Effector memory CD4-positive, alpha-beta T cell (primary cell): Measurements from ENCODE around the gene DDA1.

Source experiments
- DNase-seq, 3 donors: peaks; one replicate each; pipeline ENCODE4 v3.0.0-alpha.2; 2020
- H3K27ac ChIP-seq: 2 replicates; pipeline ENCODE4 v1.7.0; 2013; ENCODE audit warnings: mild to moderate bottlenecking, low read length, moderate library complexity; ENCODE audit not compliant: insufficient read depth, poor library complexity, severe bottlenecking
- H3K27me3 ChIP-seq: replicated peaks from 2 replicates; pipeline ENCODE4 v1.7.0; 2013; ENCODE audit warnings: mild to moderate bottlenecking, low read length; ENCODE audit not compliant: insufficient read depth, control insufficient read depth, poor library complexity, severe bottlenecking
- H3K36me3 ChIP-seq: 2 replicates; pipeline ENCODE4 v1.7.0; 2013; ENCODE audit warnings: mild to moderate bottlenecking, low read length, moderate library complexity; ENCODE audit not compliant: control insufficient read depth, insufficient read depth
- H3K4me1 ChIP-seq: 2 replicates; pipeline ENCODE4 v1.7.0; 2013; ENCODE audit warnings: low read length, mild to moderate bottlenecking; ENCODE audit not compliant: control insufficient read depth, insufficient read depth, poor library complexity, severe bottlenecking
- H3K4me3 ChIP-seq: 2 replicates; pipeline ENCODE4 v1.7.0; 2013; ENCODE audit warnings: low read length, low read depth, mild to moderate bottlenecking; ENCODE audit not compliant: insufficient read depth, poor library complexity, severe bottlenecking
- H3K9me3 ChIP-seq: 2 replicates; pipeline ENCODE4 v1.7.0; 2013; ENCODE audit warnings: mild to moderate bottlenecking, low read length, moderate library complexity; ENCODE audit not compliant: control insufficient read depth

The DDA1 gene

DNA sequence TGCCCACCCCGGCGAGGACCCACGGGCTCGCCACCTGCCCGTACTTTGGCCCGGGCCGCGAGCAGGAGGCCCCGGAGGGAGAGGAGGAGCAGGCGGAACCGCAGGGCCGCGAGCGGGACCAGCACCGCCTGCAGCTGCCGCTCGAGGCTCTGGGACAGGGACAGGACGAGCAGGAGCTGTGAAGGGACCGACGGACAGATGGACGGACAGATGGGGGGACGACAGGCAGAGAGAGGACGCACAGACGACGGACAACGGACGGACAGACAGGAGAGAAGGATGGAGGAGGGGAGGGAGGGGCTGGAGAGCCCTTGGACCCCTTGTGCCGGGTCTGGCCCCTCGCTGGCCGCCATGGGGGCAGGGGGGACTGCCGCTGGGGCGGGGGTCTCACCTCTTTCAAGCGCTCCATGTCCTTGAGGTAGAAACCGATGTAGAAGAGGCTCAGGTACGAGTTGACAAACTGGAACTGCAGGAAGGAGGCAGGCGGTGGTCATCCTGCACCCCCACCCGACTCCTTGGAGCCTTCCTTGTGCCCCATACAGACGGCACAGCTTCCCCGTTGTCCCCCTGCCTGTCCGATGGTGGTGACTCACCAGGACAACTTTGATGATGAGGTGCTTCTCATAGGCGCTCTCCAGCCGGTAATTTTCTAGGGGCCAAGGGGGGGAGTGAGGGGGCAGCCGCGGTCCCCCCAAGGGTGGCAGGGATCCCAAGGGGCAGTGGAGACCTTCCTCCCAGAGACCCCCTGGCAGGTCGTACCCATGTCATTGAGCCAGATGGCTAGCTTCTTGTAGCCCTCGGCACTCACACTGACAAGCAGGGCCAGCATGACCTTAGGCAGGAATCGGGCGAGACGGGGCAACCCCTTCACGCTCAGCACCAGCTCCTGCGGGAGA lies 20.3 kb downstream of the DDA1 start:
- Histone ChIP-seq H3K27me3 (no peaks in the 10 kb centered on the region), H3K27ac (no peak overlapping the region), H3K36me3 (no peaks in the 10 kb centered on the region), H3K9me3 (no peaks in the 10 kb centered on the region), H3K4me1 (peaks cover 21% of the 10 kb centered on the region), H3K4me3 (peak overlapping the region; percentile 46)
- no peak for DNase-seq

DNA sequence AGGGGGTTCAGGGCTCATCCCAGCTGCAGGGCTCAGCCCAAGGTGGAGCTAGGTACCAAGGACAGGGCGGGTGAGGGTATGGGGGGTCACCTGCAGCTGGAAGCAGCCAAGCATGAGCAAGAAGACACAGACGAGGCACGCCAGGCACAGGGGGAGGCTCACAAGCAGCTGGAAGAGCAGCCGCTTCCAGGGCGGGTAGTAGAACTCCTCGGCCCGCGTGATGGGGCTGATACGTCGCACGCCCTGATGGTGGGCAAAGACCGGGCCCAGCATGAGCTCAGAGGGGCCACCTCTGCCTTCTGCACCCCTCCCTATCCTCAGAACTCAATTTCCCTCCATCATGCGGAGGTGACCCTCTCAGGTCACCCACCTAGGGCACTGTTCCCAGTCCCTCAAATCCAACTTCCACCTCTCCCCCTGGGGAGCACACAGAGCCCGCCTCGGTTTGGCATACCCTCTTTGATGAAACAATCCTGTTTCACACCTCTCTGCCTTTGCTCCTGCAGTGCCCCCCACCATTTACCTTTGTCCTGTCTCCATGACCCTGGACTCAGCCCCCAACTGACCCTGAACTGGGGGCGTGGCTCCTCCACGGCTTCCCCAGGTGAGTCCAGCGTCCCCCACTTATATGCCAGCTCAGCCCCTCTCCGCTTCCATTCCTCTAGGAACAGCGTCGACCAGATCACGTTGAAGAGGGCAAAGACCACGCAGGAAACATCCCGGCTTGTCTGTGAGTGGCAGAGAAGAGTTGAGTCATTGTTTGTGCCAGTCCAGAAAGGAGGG lies 21.1 kb downstream of the DDA1 start:
- Histone ChIP-seq H3K27me3 (no peaks in the 10 kb centered on the region), H3K4me1 (peaks cover 29% of the 10 kb centered on the region), H3K4me3 (no peak overlapping the region), H3K27ac (no peak overlapping the region), H3K36me3 (no peaks in the 10 kb centered on the region), H3K9me3 (no peaks in the 10 kb centered on the region)
- DNase-seq, result no peak

DNA sequence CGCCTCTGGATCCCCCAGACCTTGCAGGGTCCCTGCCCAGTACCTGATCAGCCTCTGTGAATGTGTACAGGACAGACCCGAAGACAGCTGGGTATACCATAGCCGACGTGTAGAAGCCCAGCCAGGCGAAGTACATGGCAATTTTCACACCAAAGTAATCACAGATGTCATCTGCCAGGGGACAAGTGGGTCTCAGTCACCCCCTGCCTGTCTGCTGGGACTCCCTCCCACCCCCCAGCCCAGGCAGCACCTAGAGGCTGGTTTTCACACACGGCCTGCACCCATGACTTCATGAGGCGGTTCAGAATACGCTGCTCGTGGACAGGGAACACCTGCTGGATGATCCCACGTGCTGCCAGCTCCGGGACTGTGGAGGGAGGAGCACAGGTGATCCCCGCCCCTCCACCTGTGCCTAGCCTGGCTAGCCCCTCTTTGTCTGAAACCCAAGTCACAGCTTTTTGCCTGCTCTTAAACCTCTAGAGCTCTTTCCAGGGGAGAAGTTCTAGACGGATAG lies 21.7 kb downstream of the DDA1 start:
- Histone ChIP-seq H3K27ac (no peak overlapping the region), H3K36me3 (no peaks in the 10 kb centered on the region), H3K27me3 (no peaks in the 10 kb centered on the region), H3K9me3 (no peaks in the 10 kb centered on the region), H3K4me3 (no peak overlapping the region), H3K4me1 (peaks cover 30% of the 10 kb centered on the region)
- DNase-seq, result no peak

DNA sequence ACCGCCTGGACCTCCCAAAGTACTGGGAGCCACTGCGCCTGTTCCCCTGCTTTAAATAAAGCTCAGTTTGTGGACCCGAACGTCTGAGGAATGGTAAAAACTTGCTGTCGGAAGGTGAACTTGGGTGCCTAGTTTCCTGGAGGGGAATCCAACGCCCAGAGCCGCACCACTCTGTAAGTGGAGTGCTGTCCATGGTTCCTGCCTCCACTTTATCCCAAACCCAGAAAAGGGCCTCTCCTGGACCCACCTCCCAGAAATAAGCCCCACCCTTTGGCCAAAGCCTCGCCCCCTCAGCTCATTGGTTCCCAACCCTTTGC lies 23.0 kb downstream of the DDA1 start:
- Histone ChIP-seq H3K27me3 (no peaks in the 10 kb centered on the region), H3K4me1 (peaks cover 37% of the 10 kb centered on the region), H3K27ac (no peak overlapping the region), H3K4me3 (no peak overlapping the region), H3K36me3 (no peaks in the 10 kb centered on the region), H3K9me3 (no peaks in the 10 kb centered on the region)
- DNase-seq, result no peak

DNA sequence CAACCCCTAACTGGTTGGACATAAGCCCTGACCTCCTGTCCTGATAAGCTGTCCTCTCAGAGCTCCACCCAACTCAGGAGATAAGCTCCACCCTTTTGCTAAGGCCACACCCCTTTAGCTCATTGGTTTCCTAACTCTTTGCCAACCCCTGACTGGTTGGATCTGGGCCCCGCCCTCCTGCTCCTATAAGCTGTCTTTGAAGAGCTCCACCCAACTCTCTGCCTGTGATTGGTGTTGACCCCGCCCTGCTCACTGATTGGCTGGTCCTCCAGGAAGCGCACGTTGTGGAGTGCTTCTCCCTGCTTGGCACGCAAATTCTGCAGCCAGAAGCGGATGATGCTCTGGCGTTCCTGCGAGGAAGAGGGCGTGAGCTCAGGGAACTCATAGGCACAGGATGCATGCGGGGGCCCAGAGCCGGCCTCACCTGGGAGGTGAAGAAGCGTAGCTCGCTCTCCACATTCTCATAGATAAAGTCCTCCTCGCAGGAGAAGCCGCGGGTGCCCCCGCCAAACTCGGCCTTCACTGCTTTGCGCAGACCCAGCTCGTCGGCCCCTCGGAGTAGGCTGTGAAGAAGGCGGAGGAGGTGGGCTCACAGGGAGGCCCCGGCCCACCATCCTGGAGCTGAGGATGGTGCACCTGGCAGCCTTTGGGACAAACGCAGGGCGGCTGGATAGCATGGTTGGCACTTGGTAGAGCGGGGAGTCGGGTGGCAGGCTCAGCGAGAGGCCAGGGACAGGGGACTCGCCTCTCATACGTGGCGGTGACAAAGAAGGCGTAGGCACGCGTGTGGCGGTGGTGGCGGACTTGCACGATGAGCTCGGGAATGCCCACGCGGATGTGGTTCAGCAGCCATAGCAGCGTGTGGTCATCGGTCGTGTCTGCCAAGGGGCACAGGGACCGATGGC lies 23.6 kb downstream of the DDA1 start:
- no peak for DNase-seq
- Histone ChIP-seq H3K4me3 (no peak overlapping the region), H3K36me3 (no peaks in the 10 kb centered on the region), H3K27ac (no peak overlapping the region), H3K4me1 (peaks cover 37% of the 10 kb centered on the region), H3K9me3 (no peaks in the 10 kb centered on the region), H3K27me3 (no peaks in the 10 kb centered on the region)

DNA sequence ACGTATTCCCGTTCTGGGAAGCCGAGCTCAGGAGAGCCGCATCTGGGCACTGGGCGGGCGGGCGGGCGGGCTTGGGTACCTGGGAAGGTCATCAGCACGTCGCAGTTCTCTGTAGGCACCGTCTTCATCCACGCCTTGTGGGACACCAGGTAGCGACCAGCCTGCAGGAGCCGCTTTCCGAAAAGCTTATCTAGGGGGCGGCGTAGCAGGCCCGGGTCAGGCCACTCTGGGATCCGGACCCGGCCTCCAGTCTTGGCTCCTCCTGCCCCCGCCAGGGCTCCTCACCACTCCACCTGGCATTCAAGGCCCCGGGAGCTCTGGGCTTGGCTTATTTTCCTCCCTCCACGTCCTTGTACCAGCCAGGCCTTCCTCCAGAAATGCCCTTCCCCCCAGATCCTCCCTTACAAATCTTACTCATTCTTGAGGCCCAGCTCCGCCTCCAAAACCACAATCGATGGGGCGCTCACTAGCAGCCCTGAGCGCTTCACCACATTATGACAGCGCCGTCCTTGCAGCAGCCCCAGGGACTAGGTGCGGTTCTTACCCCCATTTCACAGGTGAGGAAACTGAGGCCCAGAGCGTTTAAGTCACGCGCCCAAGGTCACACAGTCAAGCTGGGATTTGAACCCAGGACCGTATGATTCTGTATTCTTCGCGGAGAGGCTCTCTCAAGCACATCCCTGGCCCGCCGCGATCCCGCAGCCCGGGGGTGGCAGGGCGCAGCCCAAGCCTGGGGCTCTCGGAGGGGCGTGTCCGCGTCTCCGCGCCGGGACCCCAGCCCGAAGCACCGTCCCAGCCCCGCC lies 24.4 kb downstream of the DDA1 start:
- Histone ChIP-seq H3K4me1 (peaks cover 41% of the 10 kb centered on the region), H3K27ac (peak overlapping the region; percentile 66), H3K27me3 (no peaks in the 10 kb centered on the region), H3K9me3 (no peaks in the 10 kb centered on the region), H3K36me3 (no peaks in the 10 kb centered on the region), H3K4me3 (peak overlapping the region; percentile 81)
- peak; percentile 44 to 61 (median 45) for DNase-seq

DNA sequence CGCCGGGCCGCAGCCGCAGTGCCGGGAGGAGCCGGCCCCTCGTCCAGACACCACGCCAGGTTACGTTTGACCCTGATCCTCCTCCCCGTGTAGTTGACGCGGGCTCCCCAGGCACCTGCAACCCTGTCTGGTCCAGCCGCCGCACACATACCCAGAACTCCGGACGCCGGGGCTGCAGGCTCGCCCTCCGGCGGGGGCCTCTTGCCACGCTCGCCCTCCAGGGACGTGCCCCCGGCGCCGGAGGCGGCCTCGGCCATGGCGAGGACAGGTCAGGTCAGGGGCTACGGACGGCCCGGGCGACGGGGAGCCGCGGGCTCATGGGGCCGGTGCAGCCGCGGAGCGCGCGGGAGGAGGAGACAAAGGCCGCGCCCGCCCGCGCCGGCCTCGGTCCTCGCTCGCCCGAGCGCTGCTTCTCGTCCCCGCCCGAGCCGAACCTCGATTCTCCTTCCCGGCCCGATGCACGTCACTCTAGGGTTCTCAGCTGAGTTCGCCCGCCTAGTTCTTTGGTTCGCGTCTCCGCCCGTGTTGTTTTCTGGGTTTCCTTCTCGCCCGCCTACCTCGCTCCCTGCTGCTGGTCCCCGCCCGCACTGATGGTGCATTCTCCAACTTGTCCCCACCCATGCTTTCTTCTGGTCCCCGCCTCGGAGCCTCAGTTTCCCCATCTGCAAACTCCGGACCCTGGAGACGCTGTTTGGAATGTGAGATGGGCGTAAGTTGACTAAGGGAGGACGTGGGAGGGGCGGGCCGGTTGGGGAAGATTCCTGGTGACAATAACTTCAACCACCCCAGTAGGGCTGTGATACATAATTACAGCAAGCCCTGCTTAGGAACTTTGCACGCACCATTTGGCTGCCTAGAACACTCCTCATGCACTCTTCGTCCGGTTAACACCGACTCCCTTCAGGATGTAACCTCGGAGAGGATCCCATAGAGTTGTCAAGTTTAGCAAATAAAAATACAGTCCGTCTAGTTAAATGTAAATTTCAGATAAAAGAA lies 25.3 kb downstream of the DDA1 start, which contains the start of gene ANO8:
Gene ANO8 (minus strand): TSS at position 442 of the 996 bp plus-strand sequence. CDS start 185 bp downstream, at position 257.
- Histone ChIP-seq H3K36me3 (no peaks in the 10 kb centered on the region), H3K27me3 (no peaks in the 10 kb centered on the region), H3K4me3 (peak within 1 kb of the TSS; percentile 81), H3K27ac (peak within 1 kb of the TSS; percentile 66), H3K4me1 (peaks cover 35% of the 10 kb centered on the region), H3K9me3 (no peaks in the 10 kb centered on the region)
- peak; percentile 79 to 90 (median 87) for DNase-seq

DNA sequence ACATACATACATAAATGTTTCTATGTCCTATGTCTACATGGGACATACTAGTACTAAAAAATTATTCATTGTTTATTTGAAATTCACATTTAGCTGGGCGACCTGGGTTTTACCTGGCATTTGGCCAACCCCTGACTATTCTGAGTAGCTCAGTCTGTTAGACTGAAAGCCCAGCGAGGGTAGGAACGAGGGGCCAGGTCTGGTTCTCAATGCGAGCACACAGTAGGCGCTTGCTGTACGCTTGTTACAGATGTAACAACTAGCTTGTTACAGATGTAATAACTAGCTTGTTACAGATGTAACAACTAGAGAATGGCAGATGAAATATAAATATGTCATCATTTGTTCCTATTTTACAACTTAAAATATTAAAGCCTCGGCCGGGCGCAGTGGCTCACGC lies 26.2 kb downstream of the DDA1 start:
- peak overlapping the region; percentile 81 for H3K4me3 ChIP-seq

More for the DNA sequence above, 26.2 kb downstream of the DDA1 start:
- no peak for DNase-seq
- Histone ChIP-seq H3K27me3 (no peaks in the 10 kb centered on the region), H3K36me3 (no peaks in the 10 kb centered on the region), H3K9me3 (no peaks in the 10 kb centered on the region), H3K4me1 (peaks cover 35% of the 10 kb centered on the region), H3K27ac (no peak overlapping the region)
